HCT116 (cell line): ENCODE data around the gene WDR59. TPM values are rescaled to one million over a fixed set of nuclear protein-coding genes. Genes with fewer than 3 reads are reported as not detected.

Source experiments
- ATAC-seq: fragments of 200-7000 bp; cut with Tn5 transposase; 2 replicates; pipeline ENCODE4 v1.9.1; 2020; ENCODE audit warnings: mild to moderate bottlenecking, moderate library complexity
- BruUV-seq: library from RNA; stranded (reverse); fragments of 400-500 nt; replicated peaks from 2 replicates; lab custom pipeline; 2021; lab: Mats Ljungman, UMichigan
- CTCF ChIA-PET: fragments of 300-600 bp; sonication (Branson Sonifier 250); formaldehyde crosslinking; loops from one replicate; lab custom pipeline; 2021; ENCODE audit warnings: antibody characterized with exemption; lab: Charles Lee
- POLR2A ChIA-PET: fragments of 300-600, 350-600 bp; sonication (Branson Sonifier 250); formaldehyde crosslinking; loops from one replicate; lab custom pipeline; 2021; ENCODE audit warnings: antibody characterized with exemption; lab: Charles Lee
- RAD21 ChIA-PET, 2 experiments: fragments of 300-600 bp; sonication (Branson Sonifier 250); formaldehyde crosslinking; loops; one replicate each; lab custom pipeline; 2023; ENCODE audit warnings: low total read pairs in 2 of 2; ENCODE audit not compliant: uncharacterized antibody in 2 of 2, unreplicated experiment in 2 of 2, low non-redundant PET in 1 of 2; lab: Charles Lee
- DNase-seq: peaks from one replicate; pipeline ENCODE4 v3.0.0-alpha.2; 2010; ENCODE audit warnings: low read depth, low spot score
- H2AFZ ChIP-seq: fragments of 200-600 bp; shearing (Covaris generic), sonication (generic); 2 replicates; pipeline ENCODE4 v1.6.1; 2017; ENCODE audit warnings: low read depth, mixed run types, mixed read lengths, antibody characterized with exemption, low read length; ENCODE audit not compliant: poor library complexity, severe bottlenecking
- H3K27ac ChIP-seq: 2 replicates; pipeline ENCODE4 v1.5.1; 2012; ENCODE audit warnings: low read depth, low read length
- H3K27me3 ChIP-seq: fragments of 200-600 bp; sonication (generic); 2 replicates; pipeline ENCODE4 v1.6.1; 2016; ENCODE audit warnings: mixed run types, low read length, mixed read lengths; ENCODE audit not compliant: insufficient read depth
- H3K36me3 ChIP-seq, 2 experiments: fragments of 200-500 bp in 1 of 2; fragments of 200-600 bp in 1 of 2; sonication (Bioruptor generic) in 1 of 2; sonication (generic) in 1 of 2; 2 replicates each; pipeline versions ENCODE4 v1.5.1 to v1.6.1; 2014 to 2016; ENCODE audit warnings: low read length in 2 of 2, inconsistent platforms in 1 of 2, mixed read lengths in 1 of 2, mixed run types in 1 of 2; ENCODE audit not compliant: insufficient read depth in 2 of 2, control insufficient read depth in 1 of 2
- H3K4me1 ChIP-seq, 2 experiments: fragments of 200-600 bp in 1 of 2; sonication (generic) in 1 of 2; 2 replicates each; pipeline versions ENCODE4 v1.5.1 to v1.6.1; 2012 to 2017; ENCODE audit warnings: low read length in 2 of 2, inconsistent platforms in 1 of 2, mild to moderate bottlenecking in 1 of 2, mixed read lengths in 1 of 2, mixed run types in 1 of 2, moderate library complexity in 1 of 2; ENCODE audit not compliant: insufficient read depth in 2 of 2, control insufficient read depth in 1 of 2
- H3K4me2 ChIP-seq: fragments of 200-600 bp; sonication (generic); 2 replicates; pipeline ENCODE4 v1.6.1; 2017; ENCODE audit warnings: mixed run types, low read length, mixed read lengths
- H3K4me3 ChIP-seq, 2 experiments: fragments of 200-600 bp in 1 of 2; sonication (generic) in 1 of 2; replicated peaks in 1 of 2; 2 replicates each; pipeline ENCODE4 v1.5.1; 2011 to 2016; ENCODE audit warnings: low read length in 2 of 2, control low read depth in 1 of 2, low read depth in 1 of 2, mild to moderate bottlenecking in 1 of 2, mixed read lengths in 1 of 2, mixed run types in 1 of 2
- H3K79me2 ChIP-seq: fragments of 200-600 bp; sonication (generic); 2 replicates; pipeline ENCODE4 v1.6.1; 2017; ENCODE audit warnings: mild to moderate bottlenecking, mixed run types, low read length, moderate library complexity, mixed read lengths; ENCODE audit not compliant: insufficient read depth
- H3K9ac ChIP-seq: fragments of 200-600 bp; sonication (generic); 2 replicates; pipeline ENCODE4 v1.6.1; 2016; ENCODE audit warnings: low read length, mixed read lengths
- H3K9me2 ChIP-seq: fragments of 200-600 bp; sonication (generic), shearing (Covaris generic); 2 replicates; pipeline ENCODE4 v1.6.1; 2017; ENCODE audit warnings: mixed run types, mild to moderate bottlenecking, moderate library complexity; ENCODE audit not compliant: insufficient read depth
- H3K9me3 ChIP-seq, 2 experiments: fragments of 200-500 bp in 1 of 2; fragments of 200-600 bp in 1 of 2; sonication (Bioruptor generic) in 1 of 2; sonication (generic) in 1 of 2; 2 replicates each; pipeline ENCODE4 v1.6.1; 2014 to 2017; ENCODE audit warnings: low read length in 2 of 2, mixed read lengths in 2 of 2, inconsistent platforms in 1 of 2, low read depth in 1 of 2, mild to moderate bottlenecking in 1 of 2, mixed run types in 1 of 2, moderate library complexity in 1 of 2; ENCODE audit not compliant: control insufficient read depth in 1 of 2, insufficient read depth in 1 of 2
- H4K20me1 ChIP-seq: fragments of 200-600 bp; sonication (generic), shearing (Covaris generic); 2 replicates; pipeline ENCODE4 v1.6.1; 2017; ENCODE audit warnings: mixed run types, mild to moderate bottlenecking, moderate library complexity; ENCODE audit not compliant: insufficient read depth
- ATF3 ChIP-seq: IDR thresholded peaks from 2 replicates; pipeline ENCODE4 v1.6.1; 2012
- CBX3 ChIP-seq: IDR thresholded peaks from 2 replicates; pipeline ENCODE4 v1.6.1; 2012; ENCODE audit warnings: low read depth
- ELF1 ChIP-seq: IDR thresholded peaks from 2 replicates; pipeline ENCODE4 v1.6.1; 2012; ENCODE audit warnings: low read depth, borderline replicate concordance
- EZH2 ChIP-seq: fragments of 200-600 bp; sonication (generic); IDR thresholded peaks from 2 replicates; pipeline ENCODE4 v1.6.1; 2017; ENCODE audit warnings: antibody characterized with exemption, mixed run types
- JUND ChIP-seq: IDR thresholded peaks from 2 replicates; pipeline ENCODE4 v1.6.1; 2012
- RAD21 ChIP-seq: IDR thresholded peaks from 2 replicates; pipeline ENCODE4 v1.6.1; 2012; ENCODE audit warnings: low read depth, mild to moderate bottlenecking
- REST ChIP-seq: IDR thresholded peaks from 2 replicates; pipeline ENCODE4 v1.6.1; 2012; ENCODE audit warnings: low read depth
- SP1 ChIP-seq: IDR thresholded peaks from 2 replicates; pipeline ENCODE4 v1.6.1; 2012; ENCODE audit warnings: low read depth
- TCF7L2 ChIP-seq: IDR thresholded peaks from 2 replicates; pipeline ENCODE4 v1.7.0; 2011; ENCODE audit warnings: borderline replicate concordance, inconsistent platforms; ENCODE audit not compliant: insufficient read depth, insufficient read length; ENCODE audit errors: extremely low read depth
- ZFX ChIP-seq: fragments of 450-650 bp; IDR thresholded peaks from 2 replicates; pipeline ENCODE4 v1.6.1; 2017
- intact Hi-C: fragments of 100-400 bp; cut with micrococcal nuclease; formaldehyde crosslinking; loops from 2 replicates; pipeline ENCODE4 v1.10.0; 2022
- total RNA-seq: library from RNA; stranded (reverse); gene quantifications from one replicate; pipeline ENCODE4 v1.2.1, GENCODE V29; 2021; ENCODE audit not compliant: unreplicated experiment

The WDR59 gene
- total RNA-seq, 1 experiment from 2014 or later = 96.9 TPM

- Histone ChIP-seq H3K9ac (no peak overlapping the region), H3K4me3 (no peak overlapping the region), H3K9me3 (no peaks in the 10 kb centered on the region), H3K36me3 (no peaks in the 10 kb centered on the region), H3K4me2 (no peak overlapping the region), H4K20me1 (no peaks in the 10 kb centered on the region), H3K79me2 (no peaks in the 10 kb centered on the region)
- ChIA-PET POLR2A (no interaction called here), CTCF (no interaction called here), RAD21 (no interaction called here)
- intact Hi-C loops = no loop called here
- ATAC-seq (no peak), DNase-seq (no peak)
- no TSS peak for BruUV-seq
- TF ChIP-seq REST = no peak
- TF ChIP-seq RAD21 = no peak
- TF ChIP-seq ELF1 = no peak
- TF ChIP-seq SP1 = no peak
- no peak for TF ChIP-seq JUND
- no peak for TF ChIP-seq CBX3
- TF ChIP-seq TCF7L2 = no peak
- TF ChIP-seq EZH2 = no peak
- TF ChIP-seq ATF3 = no peak
- no peak for TF ChIP-seq ZFX
- TF ChIP-seq, all 23 proteins: peak for 0
- no peak overlapping the region for H3K27ac ChIP-seq
- H3K4me1 ChIP-seq = peaks cover 0 to 7% of the 10 kb centered on the region in 2 experiments; a peak in 2 of 4 replicates
- no peak overlapping the region for H2AFZ ChIP-seq
- no peaks in the 10 kb centered on the region for H3K27me3 ChIP-seq
- no peaks in the 10 kb centered on the region for H3K9me2 ChIP-seq
Measured at GRCh38 chr16:74836111-74836671, 148.7 kb downstream of the WDR59 start.
